GM12801 (cell line): Measurements from ENCODE around the gene MAN2C1.

Experiments
- CTCF ChIP-seq: IDR thresholded peaks from one replicate; pipeline ENCODE4 v1.5.1; 2011; ENCODE audit warnings: control low read depth; ENCODE audit not compliant: insufficient read length; ENCODE audit errors: extremely low read depth

MAN2C1 gene

GRCh38 chr15:75348034-75348561, 20.3 kb downstream of the MAN2C1 start:
- TF ChIP-seq CTCF = no peak

GRCh38 chr15:75347222-75348033, 21.0 kb downstream of the MAN2C1 start:
- no peak for TF ChIP-seq CTCF

- TF ChIP-seq CTCF = no peak
These were observed 21.6 kb downstream of the MAN2C1 start, which contains the start of gene NEIL1 for GRCh38 chr15:75346796-75347221. TSS of gene NEIL1 (plus strand) at chr15:75347039. CDS start at chr15:75348906, 1,867 bp downstream.

- TF ChIP-seq CTCF = no peak
These were observed 26.2 kb downstream of the MAN2C1 start for GRCh38 chr15:75342221-75342620.

GRCh38 chr15:75339531-75340240, 28.7 kb downstream of the MAN2C1 start:
- TF ChIP-seq CTCF = no peak

- no peak for TF ChIP-seq CTCF
These were observed 29.7 kb downstream of the MAN2C1 start for GRCh38 chr15:75338661-75339240.
